ENCODE measurements around the gene USP34.
A peak's percentile ranks its signal among the peaks of the same experiment; 100 is the strongest.
"Not testable (repeated sequence)": the region's sequence is repeated elsewhere in the genome, so short reads cannot be mapped to it uniquely, and the experiment has no call there.

USP34 gene

GRCh38 chr2:61178603-61179545, 292.0 kb downstream of the USP34 start:
- DNase-seq, result no peak

- no peak for DNase-seq
Measured at GRCh38 chr2:61177727-61178549, 292.9 kb downstream of the USP34 start.

GRCh38 chr2:61176755-61177726, 293.8 kb downstream of the USP34 start:
- peak; percentile 91 to 94 for DNase-seq

DNA sequence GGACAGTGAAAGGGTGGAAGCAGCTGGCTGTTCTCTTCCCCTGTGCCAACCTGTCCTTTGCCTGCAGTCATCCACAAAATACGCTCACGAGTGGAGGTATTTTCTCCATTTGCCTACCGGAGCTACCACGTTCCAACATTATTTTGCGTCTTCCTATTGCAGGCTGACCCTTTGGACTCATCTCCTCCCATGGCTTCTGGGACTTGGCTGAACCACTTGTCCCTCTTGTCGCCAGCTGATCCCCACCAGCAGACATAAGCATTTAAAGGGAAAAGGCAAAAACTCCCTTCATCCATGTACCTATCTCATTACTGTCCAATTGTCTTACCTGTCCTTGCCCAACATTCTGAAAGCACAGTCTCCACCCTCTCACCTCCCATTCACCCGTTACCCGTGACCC, 295.9 kb downstream of the USP34 start:
- DNase-seq, result no peak

DNA sequence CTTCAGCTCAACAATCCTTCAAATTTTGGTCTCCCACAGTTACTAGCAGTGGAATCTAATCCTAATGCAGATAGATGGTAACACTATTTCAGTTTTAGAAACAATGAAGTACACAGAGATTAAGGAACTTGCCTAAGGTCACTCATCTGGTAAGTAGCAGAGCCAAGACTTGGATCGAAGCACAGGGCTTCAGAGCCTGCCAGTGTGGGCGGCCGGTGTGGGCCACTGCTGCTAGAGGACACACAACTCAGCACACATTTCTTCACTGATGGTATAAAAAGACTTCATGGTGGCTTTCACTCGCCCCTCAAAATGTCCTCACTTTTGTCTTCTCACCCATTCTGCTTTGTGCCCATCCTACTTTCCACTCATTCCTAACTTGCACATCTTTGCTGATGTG, 297.8 kb downstream of the USP34 start:
- no peak for DNase-seq

GRCh38 chr2:61172671-61173070, 298.2 kb downstream of the USP34 start:
- DNase-seq, result no peak

GRCh38 chr2:61167579-61167978, 303.3 kb downstream of the USP34 start:
- DNase-seq, result no peak

- DNase-seq, result no peak
Measured at GRCh38 chr2:61165946-61166345, 304.9 kb downstream of the USP34 start.

DNA sequence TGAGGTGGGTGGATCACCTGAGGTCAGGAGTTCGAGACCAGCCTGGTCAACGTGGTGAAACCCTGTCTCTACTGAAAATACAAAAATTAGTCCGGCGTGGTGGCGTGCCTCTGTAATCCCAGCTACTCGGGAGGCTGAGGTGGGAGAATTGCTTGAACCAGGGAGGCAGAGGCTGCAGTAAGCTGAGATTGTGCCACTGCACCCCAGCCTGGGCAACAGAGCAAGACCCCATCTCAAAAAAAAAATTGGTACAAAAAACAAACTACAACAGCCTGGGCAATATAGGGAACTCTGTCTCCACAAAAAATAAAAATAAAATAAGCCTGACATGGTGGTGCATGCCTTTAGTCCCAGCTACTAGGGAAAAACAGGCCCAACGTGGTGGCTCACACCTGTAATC, 305.8 kb downstream of the USP34 start:
- not testable (repeated sequence) for DNase-seq

- no peak for DNase-seq
Measured at GRCh38 chr2:61162721-61163120, 308.2 kb downstream of the USP34 start.

DNA sequence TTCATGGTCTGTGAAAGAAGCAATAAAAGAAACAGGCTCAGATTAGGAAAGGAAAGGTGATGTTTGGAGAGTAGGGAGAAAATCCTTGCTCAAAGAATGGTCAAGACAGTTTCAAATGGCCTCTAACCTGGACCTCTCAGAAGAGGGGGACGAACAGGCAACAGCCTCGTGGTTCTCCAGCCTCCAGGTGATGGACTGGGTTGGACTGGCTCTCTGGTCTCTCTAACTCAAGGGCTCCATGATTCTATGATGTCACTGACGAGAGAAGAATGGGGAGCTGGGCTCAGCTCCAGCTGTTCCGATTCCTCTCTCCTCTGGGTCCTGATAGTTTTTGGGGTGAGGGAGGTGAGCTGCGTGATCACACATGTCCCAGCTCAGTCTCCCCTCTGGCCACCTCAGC, 309.0 kb downstream of the USP34 start, which contains the start of gene C2orf74:
Gene C2orf74, plus strand, starts transcription at position 301 of the 400 bp plus-strand sequence. CDS start 327 bp downstream, outside the sequence.
- no peak for DNase-seq

DNA sequence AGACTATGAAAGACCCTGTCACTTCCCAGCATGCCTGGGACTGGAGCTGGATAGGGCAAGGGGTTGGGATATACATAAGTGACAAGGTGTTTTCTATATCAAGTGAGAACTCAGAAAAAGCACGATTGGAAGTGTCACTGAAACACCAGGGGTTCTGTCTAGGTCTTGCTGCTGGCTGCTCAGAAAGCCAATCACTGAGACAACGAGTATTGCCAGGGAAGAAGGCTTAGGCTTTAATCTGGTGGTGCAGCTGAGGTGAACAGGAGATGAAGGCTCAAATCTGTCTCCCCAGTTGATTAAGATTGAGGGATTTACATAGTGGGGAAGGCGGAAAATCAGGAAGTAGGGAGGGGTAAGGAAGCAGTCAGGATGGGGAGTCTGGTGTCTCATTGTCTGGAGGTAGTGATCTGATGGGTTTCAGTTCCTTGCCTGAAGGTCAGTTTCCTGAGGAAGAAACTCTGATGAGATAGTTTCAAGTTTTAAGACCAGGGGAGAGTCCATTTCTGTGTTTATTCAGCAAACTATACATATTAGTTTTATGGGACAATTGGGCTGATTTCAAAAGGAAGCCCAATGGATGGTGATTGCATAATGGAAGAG, 312.4 kb downstream of the USP34 start:
- DNase-seq, result no peak

- no peak for DNase-seq
Measured at GRCh38 chr2:61157371-61158003, 313.4 kb downstream of the USP34 start.

- no peak for DNase-seq
Measured at GRCh38 chr2:61151436-61151835, 319.5 kb downstream of the USP34 start.

DNA sequence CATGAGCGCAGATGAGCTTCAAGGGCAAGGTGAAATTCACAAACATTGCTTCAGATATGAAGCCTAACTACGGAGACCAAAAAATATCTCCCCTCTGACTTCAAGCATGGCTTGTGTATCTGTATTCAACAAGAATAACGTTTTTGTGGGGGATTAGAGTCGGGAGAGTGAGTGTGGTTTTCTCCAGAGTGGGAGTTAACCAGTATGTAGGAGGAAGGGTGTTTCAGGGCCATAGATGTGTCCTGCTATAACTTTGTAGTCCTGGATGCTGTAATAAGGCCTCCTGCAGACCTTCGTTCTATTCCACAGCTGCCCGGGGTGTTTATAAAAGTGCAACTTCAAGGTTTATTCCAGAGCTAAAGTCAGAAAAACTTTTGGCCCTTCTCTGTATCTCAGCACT, 321.8 kb downstream of the USP34 start:
- DNase-seq, result no peak

- DNase-seq, result not testable (repeated sequence)
Measured at GRCh38 chr2:61148091-61148490, 322.8 kb downstream of the USP34 start.

DNA sequence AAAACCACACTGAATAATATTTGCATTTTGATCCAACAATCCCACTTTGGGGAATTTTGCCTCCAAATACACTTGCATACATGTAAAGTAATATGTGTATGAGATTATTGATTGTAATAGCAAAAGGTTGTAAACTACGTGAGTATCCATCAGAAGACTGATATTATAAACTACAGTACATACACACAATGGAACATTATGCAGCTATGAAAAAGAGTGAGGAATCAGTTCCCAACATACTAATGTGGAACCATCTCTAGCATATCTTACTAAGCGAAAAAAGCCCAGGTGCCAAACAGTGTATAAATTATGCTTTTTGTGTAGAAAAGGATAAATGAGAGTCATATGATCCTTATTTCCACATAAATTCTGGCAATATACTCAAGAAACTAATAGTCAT, 324.9 kb downstream of the USP34 start:
- DNase-seq, result no peak

DNA sequence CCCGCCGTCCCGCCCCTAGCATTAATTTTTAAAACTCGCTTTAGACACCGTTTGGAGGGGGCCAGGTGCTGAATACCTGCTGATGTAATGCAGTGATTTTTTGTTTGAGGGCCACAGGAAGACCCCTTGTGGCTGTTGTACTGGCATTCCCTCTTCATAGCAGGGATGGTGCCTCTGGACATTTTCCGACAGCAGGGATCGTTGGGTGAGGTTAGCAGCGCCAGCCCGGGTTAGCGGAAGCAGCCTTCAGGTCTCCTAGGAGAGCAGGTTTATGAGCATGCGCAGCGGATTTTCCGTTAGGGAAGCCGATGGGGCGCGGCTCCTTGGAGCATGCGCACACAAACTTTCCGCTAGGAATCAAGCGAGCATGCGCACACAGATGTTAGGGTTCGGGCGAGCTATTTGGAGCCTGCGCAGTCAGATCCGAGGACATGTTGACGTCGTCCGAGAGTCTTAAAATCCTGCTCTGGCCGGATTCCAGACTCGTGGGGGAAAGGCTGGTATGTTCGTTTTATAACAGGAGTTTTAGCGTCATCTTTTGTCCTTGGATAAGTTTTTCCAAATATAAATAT, 326.1 kb downstream of the USP34 start:
- no peak for DNase-seq

DNA sequence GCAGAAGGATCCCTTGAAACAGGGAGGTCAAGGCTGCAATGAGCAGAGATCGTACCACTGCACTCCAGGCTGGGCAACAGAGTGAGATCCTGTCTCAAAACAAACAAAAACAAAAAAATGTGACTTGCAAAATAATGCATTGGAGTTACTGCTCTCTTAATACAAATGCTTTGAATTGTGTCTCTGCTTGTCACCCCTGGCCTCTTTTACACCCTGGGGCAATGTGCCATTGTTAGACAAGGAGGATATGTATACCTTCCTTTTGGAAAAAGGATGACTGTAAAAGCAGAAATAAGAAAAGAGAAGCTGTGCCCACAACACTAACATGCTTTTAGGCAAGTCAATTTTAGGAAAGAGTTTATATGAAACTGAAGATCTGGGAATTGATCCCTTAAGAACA, 329.7 kb downstream of the USP34 start:
- no peak for DNase-seq

GRCh38 chr2:61138859-61139258, 332.0 kb downstream of the USP34 start:
- no peak for DNase-seq
